ENCODE measurements around the gene CCNY.

GRCh38 chr10:35578618-35578956 is 242.3 kb downstream of the CCNY start:
- TF ChIP-seq SUZ12 (IDR thresholded peaks at IDR 0.05; ENCODE audit: extremely low read depth, insufficient read depth, insufficient read length) (no peak), ZNF274 (IDR thresholded peaks at IDR 0.05; ENCODE audit: low read depth, low read length) (no peak), YY1 (IDR thresholded peaks at IDR 0.05; ENCODE audit: insufficient read depth, insufficient read length) (no peak)
